Osteoblast (primary cell): ENCODE data around the gene TMED6. TPM values are rescaled to one million over a fixed set of nuclear protein-coding genes. Genes with fewer than 3 reads are reported as not detected.

ENCODE experiments used
- DNase-seq: peaks from one replicate; pipeline ENCODE4 v3.0.0; 2011; ENCODE audit warnings: low spot score, mixed read lengths; ENCODE audit not compliant: insufficient read length; ENCODE audit errors: missing footprints
- H2AFZ ChIP-seq: 2 replicates; pipeline ENCODE4 v1.6.0; 2011; ENCODE audit warnings: mild to moderate bottlenecking, low read length
- H3K27ac ChIP-seq: 2 replicates; pipeline ENCODE4 v1.5.1; 2011; ENCODE audit warnings: mild to moderate bottlenecking, low read depth, low read length, moderate library complexity
- H3K27me3 ChIP-seq: 2 replicates; pipeline ENCODE4 v1.6.0; 2012; ENCODE audit warnings: mild to moderate bottlenecking, control low read depth, inconsistent platforms, low read length, moderate library complexity; ENCODE audit not compliant: insufficient read depth
- H3K36me3 ChIP-seq: 2 replicates; pipeline ENCODE4 v1.5.1; 2011; ENCODE audit warnings: mild to moderate bottlenecking, low read length, control low read depth, moderate library complexity; ENCODE audit not compliant: insufficient read depth
- H3K4me1 ChIP-seq: 2 replicates; pipeline ENCODE4 v1.5.1; 2011; ENCODE audit warnings: mild to moderate bottlenecking, low read length, control low read depth, moderate library complexity; ENCODE audit not compliant: insufficient read depth
- H3K4me2 ChIP-seq: 2 replicates; pipeline ENCODE4 v1.6.0; 2011; ENCODE audit warnings: mild to moderate bottlenecking, low read length; ENCODE audit not compliant: insufficient read depth
- H3K4me3 ChIP-seq: fragments of 200-600 bp; sonication (generic); 3 replicates; pipeline ENCODE4 v1.5.1; 2012; ENCODE audit warnings: mild to moderate bottlenecking, low read length, inconsistent platforms; ENCODE audit not compliant: insufficient read depth
- H3K79me2 ChIP-seq: 2 replicates; pipeline ENCODE4 v1.6.0; 2012; ENCODE audit warnings: mild to moderate bottlenecking, low read length, control low read depth, inconsistent platforms; ENCODE audit not compliant: insufficient read depth
- H3K9me3 ChIP-seq: 2 replicates; pipeline ENCODE4 v1.5.1; 2011; ENCODE audit warnings: low read depth, low read length, control low read depth
- H4K20me1 ChIP-seq: 2 replicates; pipeline ENCODE4 v1.6.0; 2012; ENCODE audit warnings: mild to moderate bottlenecking, low read length, control low read depth; ENCODE audit not compliant: insufficient read depth
- total RNA-seq: library from RNA; depleted of rRNA; stranded (reverse); fragments of >200 nt; gene quantifications from 2 replicates; pipeline ENCODE4 v1.2.3, GENCODE V29; 2012
- TF ChIP-seq, protein P1 (sequence below): IDR thresholded peaks from 2 replicates; pipeline ENCODE4 v1.5.1; 2011; ENCODE audit warnings: mild to moderate bottlenecking, low read depth, low read length, moderate library complexity; ENCODE audit errors: extremely low read depth

The TMED6 gene
- total RNA-seq, 1 donor, result 0.72 TPM

DNA sequence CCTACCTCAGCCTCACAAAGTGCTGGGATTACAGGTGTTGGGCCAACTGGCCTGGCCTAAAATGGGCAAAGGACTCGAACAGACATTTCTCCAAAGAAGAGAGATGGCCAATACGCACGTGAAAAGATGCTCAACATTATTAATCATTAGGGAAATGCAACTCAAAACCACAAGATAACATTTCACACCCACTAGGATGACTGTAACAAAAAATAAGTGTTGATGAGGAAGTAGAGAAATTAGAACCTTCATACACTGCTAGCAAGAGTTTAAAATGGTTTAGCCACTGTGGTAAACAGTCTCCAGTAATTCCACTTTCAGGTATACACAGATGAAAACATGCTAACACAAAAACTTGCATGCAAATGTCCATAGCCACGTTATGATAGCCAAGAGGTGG lies 5.7 kb downstream of the TMED6 start:
- Histone ChIP-seq H2AFZ (no peak overlapping the region), H3K79me2 (peaks cover 16% of the 10 kb centered on the region), H3K27ac (no peak overlapping the region), H3K36me3 (peaks cover 38% of the 10 kb centered on the region), H3K27me3 (no peaks in the 10 kb centered on the region), H4K20me1 (no peaks in the 10 kb centered on the region), H3K4me1 (peaks cover 4% of the 10 kb centered on the region), H3K4me3 (no peak overlapping the region), H3K4me2 (no peak overlapping the region), H3K9me3 (no peaks in the 10 kb centered on the region)
- no peak for DNase-seq
- TF ChIP-seq, protein P1, sequence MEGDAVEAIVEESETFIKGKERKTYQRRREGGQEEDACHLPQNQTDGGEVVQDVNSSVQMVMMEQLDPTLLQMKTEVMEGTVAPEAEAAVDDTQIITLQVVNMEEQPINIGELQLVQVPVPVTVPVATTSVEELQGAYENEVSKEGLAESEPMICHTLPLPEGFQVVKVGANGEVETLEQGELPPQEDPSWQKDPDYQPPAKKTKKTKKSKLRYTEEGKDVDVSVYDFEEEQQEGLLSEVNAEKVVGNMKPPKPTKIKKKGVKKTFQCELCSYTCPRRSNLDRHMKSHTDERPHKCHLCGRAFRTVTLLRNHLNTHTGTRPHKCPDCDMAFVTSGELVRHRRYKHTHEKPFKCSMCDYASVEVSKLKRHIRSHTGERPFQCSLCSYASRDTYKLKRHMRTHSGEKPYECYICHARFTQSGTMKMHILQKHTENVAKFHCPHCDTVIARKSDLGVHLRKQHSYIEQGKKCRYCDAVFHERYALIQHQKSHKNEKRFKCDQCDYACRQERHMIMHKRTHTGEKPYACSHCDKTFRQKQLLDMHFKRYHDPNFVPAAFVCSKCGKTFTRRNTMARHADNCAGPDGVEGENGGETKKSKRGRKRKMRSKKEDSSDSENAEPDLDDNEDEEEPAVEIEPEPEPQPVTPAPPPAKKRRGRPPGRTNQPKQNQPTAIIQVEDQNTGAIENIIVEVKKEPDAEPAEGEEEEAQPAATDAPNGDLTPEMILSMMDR, result no peak

DNA sequence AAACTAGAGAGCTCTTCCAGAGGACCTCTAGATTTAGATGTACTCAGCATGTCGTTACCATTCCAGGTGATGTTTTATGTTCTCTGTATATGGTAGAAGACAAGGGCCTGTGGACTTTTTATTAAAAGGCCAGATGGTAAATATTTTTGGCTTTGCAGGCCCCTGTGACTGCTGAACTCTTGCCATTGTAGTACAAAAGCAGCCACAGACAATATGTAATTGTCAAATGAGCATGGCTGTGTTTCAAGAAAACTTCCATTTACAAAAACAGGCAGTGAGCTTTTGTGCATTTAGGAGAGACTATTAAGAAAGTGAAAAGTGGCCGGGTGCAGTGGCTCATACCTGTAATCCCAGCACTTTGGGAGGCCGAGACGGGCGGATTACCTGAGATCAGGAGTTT lies 7.4 kb downstream of the TMED6 start:
- no peak overlapping the region for H3K4me3 ChIP-seq
- H3K27me3 ChIP-seq, result no peaks in the 10 kb centered on the region
- no peak overlapping the region for H2AFZ ChIP-seq
- H3K9me3 ChIP-seq, result no peaks in the 10 kb centered on the region
- no peak overlapping the region for H3K27ac ChIP-seq
- no peaks in the 10 kb centered on the region for H4K20me1 ChIP-seq
- peaks cover 30% of the 10 kb centered on the region for H3K79me2 ChIP-seq
- H3K4me1 ChIP-seq, result peaks cover 12% of the 10 kb centered on the region
- H3K4me2 ChIP-seq, result no peak overlapping the region
- TF ChIP-seq, protein P1, result no peak
- no peak for DNase-seq
- H3K36me3 ChIP-seq, result peaks cover 36% of the 10 kb centered on the region

DNA sequence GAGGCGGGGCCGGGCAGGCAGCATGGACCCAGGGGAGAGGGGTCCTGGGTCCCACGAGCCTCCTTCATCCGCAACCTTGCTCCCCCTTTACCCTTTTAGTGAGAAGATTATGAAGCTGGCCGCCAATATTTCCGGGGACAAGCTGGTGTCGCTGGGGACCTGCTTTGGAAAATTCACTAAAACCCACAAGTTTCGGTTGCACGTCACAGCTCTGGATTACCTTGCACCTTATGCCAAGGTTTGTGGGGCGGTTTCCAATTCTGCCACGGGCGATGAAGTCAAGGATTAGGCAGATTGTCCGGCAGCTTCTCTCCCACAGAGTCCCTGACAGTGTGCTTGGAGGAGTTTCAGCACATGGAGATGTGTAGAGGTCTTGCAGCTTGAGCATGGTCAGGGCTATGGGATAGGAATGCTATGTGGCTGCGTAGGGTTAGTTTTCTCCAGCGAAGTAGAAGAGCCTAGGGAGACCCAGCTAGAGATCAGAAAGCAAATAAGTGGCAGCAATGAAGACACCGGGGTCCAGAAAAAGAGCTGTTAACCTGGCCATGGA lies 11.4 kb downstream of the TMED6 start:
- H3K27ac ChIP-seq, result peak overlapping the region; percentile 81
- H3K4me3 ChIP-seq, result peak overlapping the region; percentile 98
- H3K27me3 ChIP-seq, result no peaks in the 10 kb centered on the region
- H3K79me2 ChIP-seq, result peaks cover 62% of the 10 kb centered on the region
- peak overlapping the region; percentile 92 for H3K4me2 ChIP-seq
- H3K9me3 ChIP-seq, result no peaks in the 10 kb centered on the region
- TF ChIP-seq, protein P1, result no peak
- peaks cover 50% of the 10 kb centered on the region for H3K36me3 ChIP-seq
- peak; percentile 78 for DNase-seq
- no peaks in the 10 kb centered on the region for H4K20me1 ChIP-seq
- peak overlapping the region; percentile 84 for H2AFZ ChIP-seq
- peaks cover 20% of the 10 kb centered on the region for H3K4me1 ChIP-seq

DNA sequence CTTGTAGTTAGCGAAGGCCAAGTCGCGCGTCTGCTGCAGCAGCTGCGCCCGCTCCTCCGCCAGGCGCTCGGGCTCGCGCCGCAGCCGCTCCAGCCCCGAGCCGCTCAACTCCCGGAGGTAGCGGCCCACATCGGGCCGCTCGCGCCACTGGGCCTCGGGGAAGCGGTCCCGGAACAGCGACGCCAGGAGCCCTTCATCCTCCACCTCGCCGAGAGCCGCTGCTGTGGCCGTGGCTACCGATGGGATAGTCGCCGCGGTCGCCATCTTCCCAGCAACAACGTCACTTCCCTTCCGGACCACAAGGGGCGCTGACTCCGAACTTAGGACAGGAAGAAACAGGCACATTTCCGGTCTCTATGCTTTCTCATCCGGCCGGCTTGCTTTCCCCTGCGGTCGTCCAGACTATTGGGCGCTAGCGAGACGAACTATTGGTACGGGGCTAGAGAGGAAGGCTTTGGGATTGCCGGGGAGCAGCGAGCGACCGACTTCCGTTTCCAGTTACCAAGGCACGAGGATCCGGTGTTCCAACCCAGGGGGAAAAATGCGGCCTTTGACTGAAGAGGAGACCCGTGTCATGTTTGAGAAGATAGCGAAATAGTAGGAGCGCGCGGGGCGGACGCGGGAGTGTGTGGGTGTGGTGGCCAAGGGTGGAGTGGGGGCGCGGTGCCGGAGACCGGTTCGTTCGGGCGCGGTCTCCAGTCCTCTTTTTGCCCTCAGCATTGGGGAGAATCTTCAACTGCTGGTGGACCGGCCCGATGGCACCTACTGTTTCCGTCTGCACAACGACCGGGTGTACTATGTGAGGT lies 12.1 kb downstream of the TMED6 start, which contains the start of the genes COG8 and NIP7:
COG8 (minus strand) TSS at position 276 of the 806 bp plus-strand sequence; CDS start at position 264, 12 bp downstream.
NIP7 (plus strand) TSS at position 484 of the 806 bp plus-strand sequence; CDS start at position 542, 58 bp downstream.
- peaks cover 57% of the 10 kb centered on the region for H3K36me3 ChIP-seq
- DNase-seq, result peak; percentile 99
- H2AFZ ChIP-seq, result peak within 1 kb of the TSS; percentile 84
- H3K79me2 ChIP-seq, result peaks cover 67% of the 10 kb centered on the region
- no peaks in the 10 kb centered on the region for H4K20me1 ChIP-seq
- H3K4me2 ChIP-seq, result peak within 1 kb of the TSS; percentile 92
- H3K4me3 ChIP-seq, result peak within 1 kb of the TSS; percentile 98
- peak within 1 kb of the TSS; percentile 81 for H3K27ac ChIP-seq
- peaks cover 20% of the 10 kb centered on the region for H3K4me1 ChIP-seq
- TF ChIP-seq, protein P1, result peak; percentile 85
- no peaks in the 10 kb centered on the region for H3K9me3 ChIP-seq
- no peaks in the 10 kb centered on the region for H3K27me3 ChIP-seq
